Body of pancreas (tissue), 4 donors: Measurements from ENCODE around the gene GNAZ.

Experiments used
- CTCF ChIP-seq, 7 experiments: fragments of 450-650 bp in 4 of 7; fragments of 200-600 bp in 3 of 7; sonication (generic) in 3 of 7; IDR thresholded peaks; one replicate each; pipeline ENCODE4 v1.5.1; 2016 to 2019; ENCODE audit warnings: antibody characterized with exemption in 7 of 7
- POLR2A ChIP-seq, 3 donors: fragments of 450-650 bp; IDR thresholded peaks; one replicate each; pipeline ENCODE4 v1.6.1; 2016; ENCODE audit warnings: antibody characterized with exemption in 3 of 3, mild to moderate bottlenecking in 2 of 3

- TF ChIP-seq CTCF (IDR thresholded peaks at IDR 0.05) (no peak), POLR2A (IDR thresholded peaks at IDR 0.05) (no peak)
Observed at GRCh38 chr22:23031786-23032185, 38.5 kb upstream of the GNAZ start.
